ENCODE results near the gene SMO. TPM values are rescaled to one million over a fixed set of nuclear protein-coding genes. Genes with fewer than 3 reads are reported as not detected.
"Not testable (repeated sequence)": the region's sequence is repeated elsewhere in the genome, so short reads cannot be mapped to it uniquely, and the experiment has no call there.

The SMO gene
- total RNA-seq, 2 donors from 2014 or later, result 0.07 to 0.84 TPM

DNA sequence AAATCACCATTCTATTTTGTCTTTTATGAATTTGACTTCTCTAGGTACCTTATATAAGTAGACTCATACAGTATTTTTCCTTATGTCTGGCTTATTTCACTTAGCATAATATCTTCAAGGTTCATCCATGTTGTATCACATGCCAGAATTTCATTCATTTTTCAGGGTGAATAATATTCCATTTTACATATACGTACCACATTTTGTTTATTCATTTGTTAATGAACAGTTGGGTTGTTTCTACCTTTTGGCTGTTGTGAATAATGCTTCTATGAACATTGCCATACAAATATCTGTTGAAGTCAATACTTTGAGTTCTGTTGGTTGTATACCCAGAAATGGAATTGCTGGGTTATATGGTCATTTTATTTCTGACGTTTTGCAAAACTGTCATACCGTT is 57.1 kb downstream of the SMO start:
- H3K9me3 Mint-ChIP-seq, result no peaks in the 10 kb centered on the region
- no peak overlapping the region for H3K27ac Mint-ChIP-seq
- ATAC-seq (no peak), DNase-seq (ENCODE audit: low spot score in 2 of 2) (no peak)
- peaks cover 4 to 12% of the 10 kb centered on the region in 2 donors for H3K36me3 Mint-ChIP-seq

DNA sequence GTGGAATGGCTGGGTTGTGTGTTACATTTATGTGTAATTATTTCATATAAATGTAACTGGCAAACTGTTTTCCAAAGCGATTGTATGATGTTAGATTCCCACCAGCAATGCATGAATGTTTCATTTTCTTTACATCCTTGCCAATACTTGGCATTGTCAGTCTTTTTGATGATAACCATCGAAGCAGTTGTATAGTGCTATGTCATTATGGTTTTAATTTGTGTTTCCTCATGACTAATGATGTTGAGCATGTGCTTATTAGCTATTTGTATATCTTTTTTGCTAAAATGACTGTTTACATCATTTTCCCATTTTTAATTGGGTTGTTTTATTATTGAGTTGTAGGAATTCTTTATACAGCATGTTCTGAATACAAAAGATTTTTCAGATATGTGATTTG is 58.7 kb downstream of the SMO start:
- DNase-seq (ENCODE audit: low spot score in 2 of 2) (no peak), ATAC-seq (no peak)
- Mint-ChIP-seq H3K36me3 (peaks cover 4 to 12% of the 10 kb centered on the region in 2 donors), H3K27ac (no peak overlapping the region), H3K9me3 (no peaks in the 10 kb centered on the region)

DNA sequence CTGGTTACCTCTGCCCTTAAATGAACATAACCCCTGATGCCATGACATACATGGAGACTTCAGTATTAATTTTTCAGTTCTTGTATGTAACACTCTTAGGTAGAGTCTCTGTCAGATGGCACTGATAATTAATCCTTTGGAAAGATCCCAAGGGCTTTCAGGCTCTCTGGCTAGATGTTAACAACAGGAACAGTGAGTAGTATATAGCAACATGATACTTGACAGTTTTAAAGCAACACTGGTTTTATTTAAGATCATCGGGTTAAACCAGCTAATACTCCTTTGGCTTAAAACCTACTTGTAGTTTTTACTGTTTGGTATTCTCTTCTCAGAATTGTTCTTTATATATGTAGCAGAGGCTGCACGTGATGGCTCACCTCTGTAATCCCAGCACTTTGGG is 63.7 kb downstream of the SMO start:
- DNase-seq (ENCODE audit: low spot score in 2 of 2) (no peak), ATAC-seq (no peak)
- Mint-ChIP-seq H3K27ac (no peak overlapping the region), H3K9me3 (no peaks in the 10 kb centered on the region), H3K36me3 (no peaks in the 10 kb centered on the region)

DNA sequence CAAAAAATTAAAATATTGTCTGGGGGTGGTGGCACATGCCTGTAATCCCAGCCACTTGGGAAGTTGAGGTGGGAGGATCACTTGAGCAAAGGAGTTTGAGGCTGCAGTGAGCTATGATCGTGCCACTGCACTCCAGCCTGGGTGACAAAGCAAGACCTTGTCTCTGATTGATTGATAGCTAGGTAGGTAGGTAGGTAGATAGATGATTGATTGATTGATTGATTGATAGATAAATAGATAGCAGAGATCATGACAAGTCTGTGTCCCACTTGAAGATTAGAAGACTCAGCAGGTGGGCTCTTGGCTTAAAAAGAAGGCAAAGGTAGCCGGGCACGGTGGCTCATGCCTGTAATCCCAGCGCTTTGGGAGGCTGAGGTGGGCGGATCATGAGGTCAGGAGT is 64.2 kb downstream of the SMO start:
- not testable (repeated sequence) for H3K27ac Mint-ChIP-seq; ATAC-seq; H3K36me3 Mint-ChIP-seq; DNase-seq (ENCODE audit: low spot score in 2 of 2); H3K9me3 Mint-ChIP-seq

DNA sequence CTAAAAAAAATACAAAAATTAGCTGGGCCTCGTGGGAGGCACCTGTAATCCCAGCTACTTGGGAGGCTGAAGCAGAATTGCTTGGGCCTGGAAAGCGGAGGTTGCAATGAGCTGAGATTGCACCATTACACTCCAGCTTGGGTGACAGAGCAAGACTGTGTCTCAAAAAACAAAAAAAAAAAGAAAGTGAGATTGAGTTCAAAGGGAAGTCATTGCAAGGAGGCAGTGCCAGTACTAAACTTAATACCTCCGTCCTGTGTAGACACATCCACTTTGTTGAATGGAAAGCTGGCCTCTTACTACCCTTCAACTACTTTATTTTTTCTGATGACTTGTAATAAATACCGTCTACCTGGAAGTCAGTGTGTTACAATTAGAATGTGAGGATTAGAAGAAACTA is 67.4 kb downstream of the SMO start:
- no peaks in the 10 kb centered on the region for H3K36me3 Mint-ChIP-seq
- no peak overlapping the region for H3K27ac Mint-ChIP-seq
- ATAC-seq (no peak), DNase-seq (ENCODE audit: low spot score in 2 of 2) (no peak)
- no peaks in the 10 kb centered on the region for H3K9me3 Mint-ChIP-seq

DNA sequence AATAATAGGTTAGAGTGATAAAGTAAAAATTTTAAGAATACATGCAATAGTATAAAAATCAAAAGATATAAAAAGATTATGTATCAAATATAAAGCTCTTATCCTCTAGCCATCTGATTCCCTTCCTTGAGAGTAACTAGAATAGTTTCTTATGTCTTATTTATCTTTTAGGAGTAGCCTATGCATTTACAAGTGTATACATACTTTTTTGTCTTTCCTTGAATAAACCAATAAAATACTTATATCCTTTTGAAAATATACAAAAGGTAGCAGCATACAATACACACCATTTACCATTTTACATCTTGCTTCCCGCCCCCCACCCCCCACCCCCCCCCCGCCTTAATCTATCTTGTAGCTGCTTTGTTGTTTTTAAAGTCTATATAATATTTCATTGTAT is 67.8 kb downstream of the SMO start:
- no peak for ATAC-seq
- no peak for DNase-seq (ENCODE audit: low spot score in 2 of 2)
- Mint-ChIP-seq H3K36me3 (no peaks in the 10 kb centered on the region), H3K9me3 (no peaks in the 10 kb centered on the region), H3K27ac (no peak overlapping the region)

DNA sequence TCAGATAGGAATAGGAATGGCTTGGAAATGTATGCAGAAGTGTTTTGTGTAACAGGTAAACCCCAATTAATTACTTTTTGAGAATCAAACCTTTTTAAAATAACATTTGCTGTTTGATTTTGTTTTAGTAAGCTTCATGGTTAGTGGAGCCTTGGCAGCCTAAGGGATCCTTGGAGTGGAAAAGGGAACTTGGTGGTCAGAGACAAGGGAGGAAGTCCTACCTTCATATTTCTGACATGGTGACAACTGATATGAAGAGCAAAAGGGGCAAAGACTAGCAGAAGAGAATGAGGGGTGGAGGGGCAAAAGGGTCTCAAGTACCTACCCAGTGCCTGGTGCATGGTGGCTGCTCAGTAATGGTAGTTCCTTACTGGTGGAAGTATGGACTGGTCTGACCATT is 68.7 kb downstream of the SMO start:
- Mint-ChIP-seq H3K36me3 (no peaks in the 10 kb centered on the region), H3K9me3 (no peaks in the 10 kb centered on the region), H3K27ac (no peak overlapping the region)
- ATAC-seq (no peak), DNase-seq (ENCODE audit: low spot score in 2 of 2) (no peak)

DNA sequence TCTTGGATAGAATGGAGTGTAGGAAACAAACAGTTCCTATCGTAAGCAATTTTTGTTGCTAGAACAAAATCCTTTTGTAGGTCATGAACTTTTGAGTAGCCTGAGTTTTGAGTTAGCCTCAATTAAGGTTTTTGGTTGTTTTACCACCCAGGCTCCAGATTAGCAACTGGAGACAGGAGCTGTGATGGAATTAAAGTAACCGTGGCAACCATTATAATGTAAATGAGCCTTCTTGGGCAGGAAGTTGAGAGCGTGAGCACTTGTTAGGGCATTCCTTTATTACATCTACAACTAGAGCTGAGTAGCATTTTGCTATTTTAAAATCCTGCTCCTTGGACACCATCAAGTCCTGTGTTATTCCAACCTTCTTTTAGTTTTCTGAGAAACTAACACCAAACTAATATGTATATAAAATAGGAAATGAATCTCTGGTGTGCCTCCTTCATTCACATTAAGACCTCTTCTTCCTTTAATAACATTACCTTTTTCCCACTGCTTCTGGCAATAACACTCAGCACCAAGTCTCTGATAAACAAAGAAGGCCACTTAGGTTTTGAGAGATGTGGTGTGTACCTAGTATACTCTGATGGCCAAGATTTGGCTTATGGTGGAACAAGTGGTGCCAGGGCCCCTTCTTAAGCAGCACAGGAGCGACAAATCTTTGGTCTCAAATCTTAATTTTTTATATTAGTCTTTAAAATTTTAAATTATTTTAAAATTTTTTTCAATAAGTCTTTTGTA is 70.4 kb downstream of the SMO start:
- DNase-seq (ENCODE audit: low spot score in 2 of 2), result no peak
- Mint-ChIP-seq H3K36me3 (no peaks in the 10 kb centered on the region), H3K9me3 (no peaks in the 10 kb centered on the region), H3K27ac (peak overlapping the region; percentile 7 to 70)
- ATAC-seq, result peak in 1 of 2 donors; percentile 30

DNA sequence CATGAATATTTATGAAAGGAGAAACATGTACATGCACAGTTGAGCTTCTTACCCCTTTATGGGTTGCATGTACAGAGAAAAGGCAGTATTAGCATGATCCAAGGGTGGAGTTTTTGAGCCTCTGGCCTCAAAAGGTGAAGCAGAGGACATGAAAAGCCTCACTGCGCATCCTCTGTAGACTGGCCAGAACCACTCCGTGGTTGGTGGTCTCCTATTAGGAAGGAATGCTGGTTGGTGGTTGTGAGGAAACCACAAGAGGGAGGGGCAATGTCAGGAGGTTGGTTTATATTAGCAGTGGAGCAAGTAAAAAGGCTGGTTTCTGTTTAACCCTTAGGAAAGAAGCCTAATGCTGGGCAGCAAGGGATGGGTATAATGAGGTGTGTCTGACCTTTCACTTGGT is 73.9 kb downstream of the SMO start:
- Mint-ChIP-seq H3K36me3 (no peaks in the 10 kb centered on the region), H3K9me3 (no peaks in the 10 kb centered on the region), H3K27ac (peak overlapping the region in 1 of 2 donors; percentile 8)
- DNase-seq (ENCODE audit: low spot score in 2 of 2) (no peak), ATAC-seq (no peak)

Other genes with a start within 250 kb of the SMO start
- 10 to 100 TPM; 60.4 to 67.3 TPM for gene TNPO3, start 133.5 kb upstream of the SMO start, total RNA-seq
- 1 to 10 TPM; 4.2 to 8.1 TPM for gene TSPAN33, start 43.9 kb upstream of the SMO start, total RNA-seq
- 10 to 100 TPM; 14.3 to 51.9 TPM for gene AHCYL2, start 36.4 kb downstream of the SMO start, total RNA-seq
- 100 to 1,000 TPM in 1 of 2 donors, 10 to 100 TPM in 1; 49.2 to 120 TPM for gene STRIP2, start 245.8 kb downstream of the SMO start, total RNA-seq